GM18867 (cell line): ENCODE results near the gene SLMAP.

ENCODE experiments used
- ATAC-seq: cut with Tn5 transposase; IDR thresholded peaks from one replicate; pipeline ENCODE4 v1.9.1; 2021; ENCODE audit warnings: mild to moderate bottlenecking, moderate library complexity; ENCODE audit not compliant: unreplicated experiment

The SLMAP gene

DNA sequence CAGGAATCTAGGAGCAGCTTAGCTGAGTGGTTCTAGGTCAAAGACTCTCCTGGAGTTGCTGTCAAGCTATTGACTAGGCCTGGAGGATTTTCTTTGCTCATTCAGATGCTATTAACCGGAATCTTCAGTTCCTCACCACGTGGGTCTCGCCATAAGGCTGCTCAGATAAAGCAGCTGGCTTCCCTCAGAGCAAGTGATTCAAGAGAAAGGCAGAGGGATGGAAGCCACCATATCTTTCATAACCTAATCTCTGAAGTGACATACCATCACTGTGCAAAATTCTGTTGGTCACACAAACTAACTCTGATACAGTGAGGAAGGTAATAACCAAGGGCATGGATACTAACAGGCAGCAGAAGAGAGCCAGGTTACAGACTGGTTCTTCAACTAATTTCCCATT lies 179.4 kb downstream of the SLMAP start:
- ATAC-seq = no peak

DNA sequence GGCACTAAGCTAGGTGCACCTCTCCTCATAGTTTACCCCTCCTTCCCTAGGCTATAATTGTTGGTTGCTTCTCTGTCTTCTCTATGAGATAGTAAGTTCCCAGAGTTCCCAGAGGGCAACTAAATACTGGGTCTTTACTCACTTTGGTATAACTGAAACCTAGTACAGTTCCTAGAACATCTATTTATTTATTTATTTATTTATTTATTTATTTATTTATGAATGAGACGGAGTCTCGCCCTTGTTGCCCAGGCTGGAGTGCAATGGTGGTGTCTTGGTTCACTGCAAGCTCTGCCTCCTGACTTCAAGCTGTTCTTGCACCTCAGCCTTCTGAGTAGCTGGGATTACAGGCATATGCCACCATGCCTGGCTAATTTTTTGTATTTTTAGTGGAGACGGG lies 181.0 kb downstream of the SLMAP start:
- no peak for ATAC-seq

DNA sequence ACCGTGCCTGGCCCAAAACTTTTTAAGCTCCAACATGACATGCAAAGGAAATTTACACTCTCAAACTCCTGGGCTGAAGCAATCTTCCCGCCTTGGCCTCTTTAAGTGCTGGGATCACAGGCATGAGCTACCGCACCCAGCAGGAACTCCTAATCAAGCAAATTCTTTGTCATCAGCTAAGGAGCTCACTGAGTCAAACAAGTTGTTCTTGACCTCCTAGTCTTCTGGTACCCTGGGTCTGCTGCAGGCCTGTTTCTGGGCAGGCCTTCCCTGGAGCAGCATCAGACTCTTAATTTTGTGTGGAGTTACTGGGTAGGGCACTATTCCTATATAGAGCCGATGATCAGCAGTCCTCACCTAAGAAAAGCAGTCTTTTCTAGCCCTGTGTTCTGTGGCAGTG lies 183.7 kb downstream of the SLMAP start:
- no peak for ATAC-seq

DNA sequence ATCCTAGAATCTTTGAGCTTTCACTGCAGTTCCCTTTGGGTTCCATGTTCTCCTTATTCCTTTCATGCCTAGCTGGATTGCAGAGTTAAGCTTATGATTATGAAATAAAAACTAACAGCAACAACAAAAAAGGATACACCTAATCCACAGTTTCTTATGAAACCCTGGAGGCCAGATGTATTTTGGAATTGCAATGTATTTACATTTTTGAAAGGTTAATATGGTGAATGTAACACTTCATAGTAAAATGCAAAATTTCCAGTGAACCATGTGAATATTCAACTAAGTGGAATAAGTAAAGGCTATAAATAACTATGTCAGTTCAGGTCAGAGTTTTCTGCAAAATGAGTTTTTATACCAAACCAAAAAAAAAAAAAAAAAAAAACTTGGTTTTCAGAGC lies 186.3 kb downstream of the SLMAP start:
- no peak for ATAC-seq

DNA sequence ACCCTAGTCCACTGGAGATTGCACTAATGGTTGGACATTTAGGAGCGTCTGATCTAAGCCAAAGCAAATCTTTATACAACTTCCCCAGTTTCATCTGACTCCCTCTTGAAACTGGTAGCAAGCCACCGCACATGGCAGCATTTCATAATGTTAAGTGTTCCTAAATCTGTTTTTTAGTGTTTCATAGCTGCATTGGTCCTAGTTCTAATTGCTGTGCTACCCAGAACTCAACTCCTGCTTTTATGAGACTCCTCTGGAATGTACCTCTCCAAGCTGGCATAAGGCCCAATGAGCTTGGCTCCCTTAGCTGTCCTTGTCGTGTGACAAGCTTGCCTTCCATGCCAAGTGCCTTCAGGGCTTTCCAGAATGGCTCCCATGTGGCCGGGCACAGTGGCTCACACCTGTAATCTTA lies 186.8 kb downstream of the SLMAP start:
- no peak for ATAC-seq

DNA sequence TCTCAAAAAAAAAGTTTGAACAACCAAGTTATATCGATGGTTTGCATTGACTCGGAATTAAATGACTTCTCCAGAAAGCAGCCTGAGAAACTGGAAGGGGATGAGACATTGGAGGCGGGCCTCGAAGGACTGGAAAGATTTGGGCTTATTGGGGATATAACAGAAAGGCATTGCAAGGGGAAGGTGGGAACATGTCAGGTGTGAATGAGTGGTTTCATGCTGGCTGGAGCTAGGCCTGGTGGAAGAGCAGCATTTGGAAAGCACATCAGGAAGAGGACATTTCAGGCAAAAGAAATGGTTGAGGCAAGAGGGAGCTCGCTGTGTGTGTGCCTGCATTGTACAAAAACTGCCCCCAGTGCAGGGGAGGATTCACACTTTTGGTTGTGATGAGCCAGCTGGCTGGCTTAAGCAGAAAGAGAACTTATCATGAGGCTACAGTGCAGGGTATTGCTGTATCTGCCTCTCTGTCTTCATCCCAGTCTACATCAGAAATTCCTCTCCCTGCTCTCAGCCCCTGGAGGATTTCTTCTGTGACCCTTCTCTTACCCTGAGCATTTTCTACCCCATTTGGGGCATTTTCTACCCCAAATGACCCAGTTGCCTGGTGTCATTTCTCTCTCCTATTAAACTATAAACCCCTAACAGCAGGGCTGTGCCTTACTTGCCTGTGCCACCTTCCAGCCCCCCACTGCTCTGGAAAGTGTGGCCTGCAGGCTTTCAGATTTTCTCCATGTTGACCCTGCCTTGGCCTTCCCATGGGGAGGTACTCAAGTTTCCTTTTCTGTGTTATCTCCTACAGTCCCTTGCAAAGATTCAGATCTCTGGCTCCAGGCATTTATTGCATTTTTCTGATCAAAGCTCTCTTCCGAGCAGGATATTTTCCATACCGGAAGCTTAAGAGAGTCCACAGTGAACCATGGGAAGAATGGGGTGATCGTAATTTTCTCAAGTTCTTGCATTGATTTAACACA lies 187.7 kb downstream of the SLMAP start:
- ATAC-seq = no peak

DNA sequence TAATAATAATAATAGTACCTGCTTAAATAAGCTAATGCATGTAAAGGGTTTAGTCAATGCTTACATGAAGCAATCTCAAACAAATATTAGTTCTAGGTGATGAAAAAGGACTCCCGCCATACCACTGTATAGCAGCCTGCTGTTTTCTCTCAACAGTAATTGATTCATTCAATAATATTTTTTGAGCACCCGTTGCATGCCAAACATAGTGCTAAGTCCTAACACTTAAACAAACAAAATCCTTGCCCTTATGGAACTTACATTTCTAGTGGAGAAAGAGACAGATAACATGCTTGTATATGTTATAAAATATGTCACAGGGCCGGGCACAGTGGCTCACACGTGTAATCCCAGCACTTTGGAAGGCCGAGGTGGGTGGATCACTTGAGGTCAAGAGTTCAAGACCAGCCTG lies 190.9 kb downstream of the SLMAP start:
- ATAC-seq = no peak

DNA sequence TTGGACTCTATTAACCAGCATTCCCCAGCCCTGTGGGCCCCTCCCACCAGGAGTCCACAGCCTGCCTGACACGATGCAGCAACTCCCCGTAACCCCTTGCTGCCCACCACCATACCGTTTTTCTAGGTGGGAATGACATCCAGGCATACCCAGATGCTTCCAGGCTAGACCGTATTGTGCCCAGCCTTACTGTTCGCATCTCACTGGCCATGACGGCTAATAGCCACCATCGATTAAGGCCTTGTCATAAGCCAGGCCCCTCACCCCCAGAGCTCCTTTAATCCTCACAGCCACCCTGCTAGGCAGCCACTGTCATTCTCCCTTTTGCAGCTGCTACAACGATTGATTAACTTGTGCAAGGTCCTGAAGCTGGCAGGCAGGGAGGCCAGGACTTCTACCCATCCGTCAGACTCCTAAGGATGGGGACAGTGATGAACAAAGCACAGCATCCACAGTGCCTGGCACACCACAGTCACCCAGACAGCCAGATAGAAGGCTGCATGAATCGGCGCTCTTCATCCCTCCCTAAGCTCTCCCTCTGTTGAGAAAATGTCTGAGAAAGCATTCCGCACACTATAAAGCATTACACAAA lies 192.1 kb downstream of the SLMAP start:
- no peak for ATAC-seq

DNA sequence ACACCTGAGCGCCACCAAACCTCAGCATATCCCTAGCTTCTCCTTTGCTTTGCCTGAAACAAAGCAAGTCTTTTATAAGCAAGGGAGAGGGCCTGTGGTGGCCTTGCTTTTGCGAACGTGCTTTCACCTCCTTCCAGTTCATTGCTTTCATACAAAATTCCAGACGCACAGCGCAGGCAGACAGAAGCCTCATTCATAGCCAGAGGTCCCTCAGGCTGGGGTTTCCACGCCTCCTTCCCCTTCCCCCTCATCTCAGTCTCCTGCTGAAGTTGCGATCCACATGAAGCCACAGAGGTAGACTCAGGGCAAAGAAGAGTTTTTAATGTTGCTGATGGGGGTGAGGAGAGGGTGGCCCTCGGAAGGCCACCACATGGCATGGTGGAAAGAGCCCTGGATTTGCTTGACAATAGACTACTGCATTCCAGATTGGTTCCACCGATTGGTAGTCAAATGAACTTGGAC lies 192.7 kb downstream of the SLMAP start:
- no peak for ATAC-seq

DNA sequence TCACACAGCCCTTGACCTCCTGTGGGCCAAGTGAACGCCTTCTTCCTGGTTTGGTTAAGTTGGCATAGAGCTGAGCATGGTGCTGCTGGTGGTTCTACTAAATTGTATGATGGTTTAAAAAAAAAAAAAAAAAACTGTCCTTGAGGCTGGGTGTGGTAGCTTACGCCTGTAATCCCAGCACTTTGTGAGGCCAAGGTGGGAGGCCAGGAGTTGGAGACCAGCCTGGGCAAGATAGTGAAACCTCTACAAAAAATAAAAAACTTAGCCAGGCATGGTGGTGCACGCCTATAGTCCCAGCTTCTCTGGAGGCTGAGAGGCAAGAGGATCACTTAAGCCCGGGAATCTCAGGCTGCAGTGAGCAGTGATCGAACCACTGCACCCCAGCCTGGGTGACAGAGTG lies 193.2 kb downstream of the SLMAP start:
- no peak for ATAC-seq

DNA sequence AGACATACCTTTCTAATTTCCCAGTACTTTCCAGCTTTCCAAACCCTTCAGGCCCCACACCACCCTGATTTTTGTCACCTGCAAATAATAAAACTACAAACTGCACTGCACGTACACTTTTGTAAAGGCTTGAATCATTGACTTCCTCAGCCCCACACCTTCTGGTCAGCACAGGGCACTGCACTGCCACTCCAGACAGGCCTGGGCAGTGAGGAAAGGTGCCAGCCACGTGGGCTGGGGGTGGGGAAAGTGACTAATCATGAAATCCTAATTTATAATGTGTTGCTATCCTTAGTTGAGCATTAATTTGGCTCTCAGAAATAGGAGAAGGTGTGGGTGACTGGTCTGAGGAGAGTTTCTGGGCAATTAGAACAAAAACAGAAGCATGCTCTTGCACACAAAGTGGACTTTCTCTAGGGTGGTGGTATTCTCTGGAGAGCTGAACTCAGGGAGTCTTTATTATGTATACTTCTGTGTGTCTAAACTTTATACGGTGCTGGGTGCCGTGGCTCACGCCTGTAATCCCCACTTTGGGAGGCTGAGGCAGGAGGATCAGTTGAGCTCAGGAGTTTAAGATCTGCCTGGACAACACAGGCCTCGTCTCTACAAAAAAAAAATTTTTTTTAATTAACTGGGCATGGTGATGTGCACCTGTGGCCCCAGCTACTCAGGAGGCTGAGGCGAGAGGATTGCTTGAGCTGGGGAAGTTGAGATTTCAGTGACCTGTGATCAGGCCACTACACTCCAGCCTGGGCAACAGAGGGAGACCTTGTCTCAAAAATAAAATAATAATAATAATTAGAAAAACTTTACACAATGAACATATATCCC lies 193.9 kb downstream of the SLMAP start:
- no peak for ATAC-seq

DNA sequence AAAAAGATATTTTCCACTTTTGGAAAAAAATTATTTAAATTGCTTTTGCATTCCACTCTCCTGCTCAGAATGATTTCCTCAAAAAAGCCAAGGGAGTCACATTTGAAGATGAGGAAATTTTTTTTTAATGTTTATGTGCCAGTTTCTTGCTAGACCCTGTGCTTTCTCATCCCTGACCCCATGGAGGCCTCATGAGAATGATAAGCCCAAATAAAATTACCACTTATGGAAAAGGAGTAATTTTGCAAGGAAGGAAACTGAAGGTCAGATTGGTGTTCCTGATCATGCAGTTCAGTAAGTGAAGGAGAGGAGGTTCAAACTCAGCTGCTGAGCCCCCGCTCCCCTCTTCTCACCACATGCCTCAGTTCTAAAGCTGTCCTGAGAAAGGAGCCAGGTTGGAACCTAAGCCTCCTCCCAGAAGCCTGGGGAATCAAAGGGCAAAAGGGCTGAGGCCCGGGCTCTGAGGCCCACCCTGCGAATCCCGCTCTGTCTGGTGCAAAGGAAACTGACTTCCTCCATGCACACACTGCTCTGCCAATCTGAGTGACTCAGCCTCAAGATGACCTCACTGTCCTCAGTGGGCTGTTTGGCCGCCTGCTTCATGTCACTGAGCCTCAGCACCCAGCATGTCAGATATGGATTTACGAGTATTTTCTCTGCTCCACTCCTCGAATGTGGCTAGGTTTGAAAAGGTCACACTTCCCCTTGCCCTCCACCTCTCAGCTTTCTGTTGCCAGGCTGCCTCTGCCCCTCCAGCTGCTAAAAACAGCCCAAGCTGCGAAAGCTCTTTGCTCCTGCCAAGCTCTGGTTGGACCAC lies 195.2 kb downstream of the SLMAP start:
- ATAC-seq = no peak

DNA sequence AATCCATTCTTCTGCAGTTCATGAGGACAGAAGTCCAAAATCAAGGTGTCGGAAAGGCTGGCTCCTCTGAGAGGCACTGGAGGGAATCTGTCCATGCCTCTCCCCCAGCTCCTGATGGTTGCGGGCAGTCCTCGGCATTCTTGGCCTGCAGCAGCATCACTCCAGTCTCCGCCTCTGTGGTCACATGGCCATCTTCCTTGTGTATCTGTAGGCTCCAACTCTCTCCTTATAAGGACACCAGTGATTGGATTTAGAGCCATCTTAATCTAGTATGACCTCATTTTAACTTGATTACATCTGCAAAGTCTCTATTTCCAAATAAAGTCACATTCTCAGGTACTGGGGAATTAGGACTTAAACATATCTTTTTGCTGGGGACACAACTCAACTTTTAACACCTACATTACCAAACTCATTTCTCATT lies 196.1 kb downstream of the SLMAP start:
- no peak for ATAC-seq

DNA sequence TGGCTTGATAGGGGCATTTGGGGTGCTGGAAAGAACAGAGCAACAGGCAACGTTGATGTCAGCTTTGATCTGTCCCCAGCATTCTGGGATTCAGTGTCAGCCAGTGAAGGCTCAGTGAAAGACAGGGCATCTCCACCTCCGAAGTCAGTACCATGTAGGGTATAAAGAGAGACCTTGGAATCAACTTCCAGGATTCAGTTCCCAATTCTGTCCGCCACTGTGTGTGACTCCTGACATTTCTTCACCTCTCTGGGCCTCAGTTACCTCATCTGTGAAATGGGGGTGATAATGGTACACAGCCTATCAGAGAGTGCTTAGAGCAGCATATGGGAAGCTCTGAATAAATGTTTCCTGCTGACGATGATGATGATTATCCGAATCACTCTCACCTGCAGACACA lies 196.5 kb downstream of the SLMAP start:
- ATAC-seq = no peak

DNA sequence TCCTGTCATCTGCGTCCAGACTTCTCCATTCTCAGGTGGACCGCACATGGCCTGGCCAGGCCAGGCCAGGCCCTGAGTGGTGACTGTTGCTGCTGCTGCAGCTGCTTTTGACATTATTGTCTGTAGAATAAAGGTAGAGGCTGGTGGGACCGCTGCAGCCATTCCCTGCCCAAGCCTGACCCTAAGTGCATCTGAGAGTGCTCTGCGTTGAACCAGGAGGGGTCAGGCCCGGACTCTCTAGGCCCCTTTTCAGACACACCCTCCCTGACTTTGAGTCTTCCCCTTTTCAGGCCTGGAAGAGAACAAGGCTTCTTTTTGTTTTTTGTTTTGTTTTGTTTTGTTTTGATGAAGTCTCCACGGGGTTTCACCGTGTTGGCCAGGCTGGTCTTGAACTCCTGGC lies 197.5 kb downstream of the SLMAP start:
- no peak for ATAC-seq

DNA sequence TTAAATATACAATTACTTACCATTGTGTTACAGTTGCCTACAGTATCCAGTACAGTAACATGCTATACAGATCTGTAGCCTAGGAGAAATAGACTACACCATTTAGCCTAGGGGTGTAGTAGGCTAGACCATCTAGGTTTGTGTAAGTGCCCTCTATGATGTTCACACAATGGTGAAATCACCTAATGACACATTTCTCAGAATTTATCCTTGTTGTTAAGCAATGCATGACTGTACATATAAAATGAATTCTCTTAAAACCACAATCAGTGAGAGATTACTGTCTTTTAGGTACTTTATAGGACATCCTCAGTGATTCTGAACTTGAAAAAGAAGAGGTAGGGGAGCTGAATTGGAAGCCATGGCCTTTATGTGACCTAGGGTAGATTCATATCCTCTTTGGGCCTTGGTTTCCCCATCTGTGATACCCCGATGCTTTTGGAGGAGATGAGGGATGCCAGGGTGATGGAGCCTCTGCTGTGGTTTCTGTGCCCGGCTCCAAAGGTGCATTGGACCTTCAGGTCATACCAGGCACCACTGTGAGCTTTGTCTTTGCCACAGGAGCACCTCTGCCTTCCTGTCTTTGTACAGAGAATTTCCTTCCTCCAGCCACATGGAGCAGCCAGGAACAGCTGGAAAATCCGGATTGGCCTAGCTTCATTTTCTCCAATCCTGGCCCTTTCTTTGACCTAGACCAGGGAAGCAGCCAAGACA lies 200.2 kb downstream of the SLMAP start:
- no peak for ATAC-seq

DNA sequence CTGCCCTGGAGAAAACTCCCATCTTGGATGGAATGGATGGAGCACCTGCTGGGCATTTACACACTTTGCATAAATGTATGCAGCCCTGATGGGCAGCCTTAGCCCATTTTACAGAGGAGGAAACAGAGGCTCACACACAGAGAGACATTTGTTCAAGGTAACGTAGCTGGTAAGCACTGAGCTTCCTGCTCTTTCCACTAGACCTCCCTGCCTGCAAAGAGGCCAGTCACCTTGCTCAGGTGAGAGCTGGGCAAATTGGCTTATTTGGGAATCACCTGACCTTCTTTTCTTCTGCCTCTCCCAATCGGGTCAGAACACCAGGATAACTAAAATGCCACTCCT lies 200.7 kb downstream of the SLMAP start:
- ATAC-seq = no peak

DNA sequence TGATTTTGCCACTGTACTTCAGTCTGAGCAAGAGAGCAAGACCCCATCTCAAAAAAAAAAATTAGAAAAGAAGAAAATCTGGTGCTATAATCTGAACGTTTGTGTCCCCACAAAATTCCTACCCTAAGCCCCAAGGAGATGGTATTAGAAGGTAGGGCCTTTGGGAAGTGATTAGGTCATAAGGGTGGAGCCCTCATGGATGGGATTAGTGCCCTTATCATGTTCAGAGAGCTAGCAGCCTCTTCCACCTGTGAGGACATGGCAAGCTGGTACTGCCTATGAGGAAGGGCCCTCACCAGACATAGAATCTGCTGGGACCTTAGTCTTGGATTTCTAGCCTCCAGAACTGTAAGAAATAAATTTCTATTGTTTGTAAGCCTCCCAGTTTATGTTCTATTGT lies 201.7 kb downstream of the SLMAP start:
- ATAC-seq = no peak

DNA sequence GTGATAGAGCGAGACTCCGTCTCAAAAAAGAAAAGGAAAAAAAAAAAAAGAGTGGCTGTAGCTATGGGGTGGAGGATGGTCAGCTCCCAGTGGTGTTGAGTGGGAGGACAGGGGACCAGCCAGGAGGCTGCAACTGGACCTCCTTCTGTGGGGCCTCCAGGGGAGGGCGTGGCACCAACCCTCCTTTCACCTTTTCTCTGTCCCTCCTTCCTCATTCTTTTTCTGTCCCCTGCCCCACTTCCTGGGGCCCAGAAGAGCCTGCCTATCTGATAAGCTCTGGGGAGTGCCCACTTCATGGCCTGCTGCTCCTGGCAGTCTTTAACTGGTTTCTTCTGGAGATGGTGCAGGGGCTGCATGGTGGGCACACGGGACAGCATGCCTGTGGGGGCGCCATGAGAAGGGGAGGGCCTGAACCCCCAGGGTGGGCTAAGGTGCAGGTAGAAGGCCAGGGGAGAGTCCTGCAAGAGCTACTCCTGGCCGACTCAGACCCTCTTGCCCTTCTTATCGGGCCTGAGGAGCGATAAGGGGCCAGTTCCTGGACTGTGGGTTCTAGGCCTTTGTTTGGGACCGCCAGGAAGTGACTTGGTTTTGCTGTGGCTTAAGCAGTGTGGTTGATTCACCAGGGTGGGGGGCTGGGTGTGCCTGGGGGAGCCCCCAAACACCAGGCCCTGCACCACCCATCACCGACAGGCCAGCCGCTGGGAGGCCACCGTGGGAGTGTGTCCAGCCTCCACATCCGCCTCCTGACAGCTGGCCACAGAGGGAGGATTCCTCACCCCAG lies 202.7 kb downstream of the SLMAP start:
- no peak for ATAC-seq
